ENCODE results near the gene HDGFL2.

The HDGFL2 gene

GRCh38 chr19:4434391-4434790, 37.7 kb upstream of the HDGFL2 start:
- no peak for DNase-seq (ENCODE audit: extremely low read depth, insufficient read length)
- Histone ChIP-seq H3K27me3 (replicated peaks; ENCODE audit: control insufficient read depth, insufficient read depth, low read length) (no peaks in the 10 kb centered on the region), H3K4me3 (replicated peaks; ENCODE audit: low read depth, low read length) (no peak overlapping the region), H3K36me3 (ENCODE audit: control insufficient read depth, insufficient read depth, low read length) (peaks cover 24% of the 10 kb centered on the region)
- TF ChIP-seq CTCF (IDR thresholded peaks at IDR 0.05; ENCODE audit: insufficient read depth, low read length, poor library complexity, severe bottlenecking), result no peak

- no peak for DNase-seq (ENCODE audit: extremely low read depth, insufficient read length)
- Histone ChIP-seq H3K27me3 (replicated peaks; ENCODE audit: control insufficient read depth, insufficient read depth, low read length) (no peaks in the 10 kb centered on the region), H3K4me3 (replicated peaks; ENCODE audit: low read depth, low read length) (no peak overlapping the region), H3K36me3 (ENCODE audit: control insufficient read depth, insufficient read depth, low read length) (peaks cover 20% of the 10 kb centered on the region)
- no peak for TF ChIP-seq CTCF (IDR thresholded peaks at IDR 0.05; ENCODE audit: insufficient read depth, low read length, poor library complexity, severe bottlenecking)
These were observed 35.9 kb upstream of the HDGFL2 start for GRCh38 chr19:4436231-4436630.

- H3K36me3 ChIP-seq (ENCODE audit: control insufficient read depth, insufficient read depth, low read length), result peaks cover 20% of the 10 kb centered on the region
These were observed 35.0 kb upstream of the HDGFL2 start for GRCh38 chr19:4437103-4437502.

GRCh38 chr19:4439243-4439642, 32.9 kb upstream of the HDGFL2 start:
- no peak for DNase-seq (ENCODE audit: extremely low read depth, insufficient read length)
- Histone ChIP-seq H3K36me3 (ENCODE audit: control insufficient read depth, insufficient read depth, low read length) (peaks cover 13% of the 10 kb centered on the region), H3K27me3 (replicated peaks; ENCODE audit: control insufficient read depth, insufficient read depth, low read length) (no peaks in the 10 kb centered on the region), H3K4me3 (replicated peaks; ENCODE audit: low read depth, low read length) (no peak overlapping the region)
- TF ChIP-seq CTCF (IDR thresholded peaks at IDR 0.05; ENCODE audit: insufficient read depth, low read length, poor library complexity, severe bottlenecking), result no peak

More at GRCh38 chr19:4437103-4437502, 35.0 kb upstream of the HDGFL2 start:
- no peak for TF ChIP-seq CTCF (IDR thresholded peaks at IDR 0.05; ENCODE audit: insufficient read depth, low read length, poor library complexity, severe bottlenecking)
- Histone ChIP-seq H3K4me3 (replicated peaks; ENCODE audit: low read depth, low read length) (no peak overlapping the region), H3K27me3 (replicated peaks; ENCODE audit: control insufficient read depth, insufficient read depth, low read length) (no peaks in the 10 kb centered on the region)
- no peak for DNase-seq (ENCODE audit: extremely low read depth, insufficient read length)

- no peak for DNase-seq (ENCODE audit: extremely low read depth, insufficient read length)
- Histone ChIP-seq H3K36me3 (ENCODE audit: control insufficient read depth, insufficient read depth, low read length) (peaks cover 28% of the 10 kb centered on the region), H3K27me3 (replicated peaks; ENCODE audit: control insufficient read depth, insufficient read depth, low read length) (no peaks in the 10 kb centered on the region), H3K4me3 (replicated peaks; ENCODE audit: low read depth, low read length) (no peak overlapping the region)
- no peak for TF ChIP-seq CTCF (IDR thresholded peaks at IDR 0.05; ENCODE audit: insufficient read depth, low read length, poor library complexity, severe bottlenecking)
These were observed 29.9 kb upstream of the HDGFL2 start for GRCh38 chr19:4441994-4442818.
